NOMO-1 treated with dmso at 0.1 percent for 144 hours (cell line): ENCODE measurements around the gene NECAB2.
"Not testable (repeated sequence)": the region's sequence is repeated elsewhere in the genome, so short reads cannot be mapped to it uniquely, and the experiment has no call there.

ENCODE experiments used
- DNase-seq: peaks from one replicate; lab custom pipeline; 2025; ENCODE audit not compliant: unreplicated experiment; lab: John Stamatoyannopoulos, UW

Gene NECAB2

GRCh38 chr16:83935858-83936255 is 32.2 kb upstream of the NECAB2 start:
- DNase-seq = no peak

GRCh38 chr16:83936581-83937165 is 31.4 kb upstream of the NECAB2 start:
- no peak for DNase-seq

- DNase-seq = no peak
Measured at GRCh38 chr16:83937267-83937666, 30.8 kb upstream of the NECAB2 start.

GRCh38 chr16:83937922-83938885 is 29.8 kb upstream of the NECAB2 start:
- no peak for DNase-seq

- DNase-seq = peak; percentile 66
Measured at GRCh38 chr16:83939266-83939855, 28.7 kb upstream of the NECAB2 start.

- no peak for DNase-seq
Measured at GRCh38 chr16:83940119-83940518, 27.9 kb upstream of the NECAB2 start.

GRCh38 chr16:83940630-83941378 is 27.2 kb upstream of the NECAB2 start:
- DNase-seq = no peak

- DNase-seq = not testable (repeated sequence)
Measured at GRCh38 chr16:83941546-83941945, 26.5 kb upstream of the NECAB2 start.

- DNase-seq = no peak
Measured at GRCh38 chr16:83942074-83942473, 26.0 kb upstream of the NECAB2 start.

- no peak for DNase-seq
Measured at GRCh38 chr16:83942815-83943515, 25.1 kb upstream of the NECAB2 start.

GRCh38 chr16:83943516-83944050 is 24.5 kb upstream of the NECAB2 start:
- DNase-seq = no peak

GRCh38 chr16:83945587-83945986 is 22.5 kb upstream of the NECAB2 start:
- no peak for DNase-seq

- no peak for DNase-seq
Measured at GRCh38 chr16:83946154-83946780, 21.8 kb upstream of the NECAB2 start.

- no peak for DNase-seq
Measured at GRCh38 chr16:83946781-83947566, 21.1 kb upstream of the NECAB2 start.

GRCh38 chr16:83947642-83948234 is 20.3 kb upstream of the NECAB2 start:
- no peak for DNase-seq

- DNase-seq = no peak
Measured at GRCh38 chr16:83948914-83949723, 18.9 kb upstream of the NECAB2 start.

GRCh38 chr16:83949724-83950001 is 18.4 kb upstream of the NECAB2 start:
- no peak for DNase-seq

GRCh38 chr16:83950862-83951399 is 17.1 kb upstream of the NECAB2 start:
- not testable (repeated sequence) for DNase-seq
